ENCODE data around the gene TFDP2.
A peak's percentile ranks its signal among the peaks of the same experiment; 100 is the strongest.
"Not testable (repeated sequence)": the region's sequence is repeated elsewhere in the genome, so short reads cannot be mapped to it uniquely, and the experiment has no call there.

The TFDP2 gene

DNA sequence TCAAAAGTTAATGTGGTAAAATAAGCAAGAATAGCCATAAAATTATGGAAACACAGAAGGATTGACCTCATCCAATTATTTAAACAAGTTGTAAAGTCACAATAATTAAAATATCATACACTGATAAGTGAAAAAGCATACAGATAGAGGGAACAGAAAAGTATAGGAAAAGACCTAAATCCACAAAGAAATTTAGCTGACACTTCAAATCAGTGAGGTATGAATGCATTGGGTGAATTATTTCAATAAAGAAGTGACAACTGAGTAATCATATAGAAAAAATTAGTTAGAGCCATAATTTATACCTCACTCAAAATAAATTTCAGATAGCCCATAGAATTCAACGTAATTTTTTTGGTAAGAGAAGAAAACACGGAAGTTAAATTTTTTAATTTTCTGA is 25.1 kb downstream of the TFDP2 start:
- DNase-seq: no peak

DNA sequence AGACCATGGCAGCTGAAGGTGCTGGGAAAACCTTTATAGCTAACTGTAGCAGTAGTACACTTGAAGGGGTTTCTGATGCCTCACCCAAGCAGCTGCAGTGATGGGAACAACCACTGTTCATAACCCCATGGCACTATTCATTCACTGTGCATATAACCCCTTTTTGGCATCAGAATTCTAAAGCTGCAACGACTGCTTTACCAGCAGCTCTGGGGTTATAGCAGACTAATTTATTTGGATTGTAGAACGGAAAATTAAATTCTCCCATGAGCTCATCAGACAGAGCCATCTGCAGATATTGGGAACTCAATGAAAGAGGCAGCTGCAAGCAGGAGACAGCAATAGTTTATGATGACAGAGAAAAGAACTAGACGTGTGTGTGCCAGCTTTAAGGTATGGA is 28.6 kb downstream of the TFDP2 start:
- no peak for DNase-seq

DNA sequence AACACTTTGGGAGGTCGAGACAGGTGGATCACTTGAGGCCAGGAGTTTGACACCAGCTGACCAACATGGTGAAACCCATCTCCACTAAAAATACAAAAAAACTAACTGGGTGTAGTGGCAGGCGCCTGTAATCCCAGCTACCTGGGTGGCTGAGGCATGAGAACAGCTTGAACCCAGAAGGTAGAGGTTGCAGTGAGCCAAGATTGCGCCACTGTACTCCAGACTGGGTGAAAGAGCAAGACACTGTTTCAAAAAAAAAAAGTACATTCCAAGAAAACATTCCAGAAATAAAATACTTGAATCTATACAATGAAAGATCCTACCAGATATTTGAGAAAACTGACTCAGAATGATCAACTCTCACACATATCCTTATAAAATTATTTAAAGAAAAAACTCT is 30.4 kb downstream of the TFDP2 start:
- DNase-seq: no peak

DNA sequence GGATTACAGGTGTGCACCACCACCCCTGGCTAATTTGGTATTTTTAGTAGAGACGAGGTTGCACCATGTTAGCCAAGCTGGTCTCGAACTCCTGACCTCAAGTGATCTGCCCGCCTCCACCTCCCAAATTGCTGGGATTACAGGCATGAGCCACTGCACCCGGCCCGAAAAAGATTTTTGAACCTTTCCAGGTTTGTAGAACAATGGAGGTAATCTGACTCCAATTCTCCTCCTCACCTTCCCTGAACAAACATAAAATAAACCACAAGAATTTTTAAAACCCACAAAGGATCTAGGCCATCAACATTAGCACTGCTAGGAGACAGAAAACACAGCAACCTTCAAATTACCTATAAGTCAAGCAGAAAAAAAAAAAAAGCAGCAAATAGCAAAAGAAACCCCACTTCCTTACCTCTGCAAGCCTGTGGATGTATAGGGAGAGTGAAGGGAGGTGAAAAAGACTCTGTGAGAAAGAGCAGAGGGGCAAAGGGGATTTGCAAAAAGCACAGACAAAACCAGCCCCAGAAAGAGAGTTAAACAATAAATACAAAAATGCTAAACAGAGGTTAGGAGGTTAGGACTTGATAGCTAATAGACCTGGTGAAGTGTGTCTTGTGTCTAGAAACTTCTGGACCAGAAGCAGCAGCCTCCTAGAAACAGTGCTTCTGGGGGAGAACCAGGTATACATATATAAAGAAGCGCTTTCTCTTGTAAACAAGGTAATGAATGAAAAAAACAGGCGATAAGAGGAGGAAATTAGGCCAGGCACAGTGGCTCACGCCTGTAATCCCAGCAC is 32.1 kb downstream of the TFDP2 start:
- no peak for DNase-seq

DNA sequence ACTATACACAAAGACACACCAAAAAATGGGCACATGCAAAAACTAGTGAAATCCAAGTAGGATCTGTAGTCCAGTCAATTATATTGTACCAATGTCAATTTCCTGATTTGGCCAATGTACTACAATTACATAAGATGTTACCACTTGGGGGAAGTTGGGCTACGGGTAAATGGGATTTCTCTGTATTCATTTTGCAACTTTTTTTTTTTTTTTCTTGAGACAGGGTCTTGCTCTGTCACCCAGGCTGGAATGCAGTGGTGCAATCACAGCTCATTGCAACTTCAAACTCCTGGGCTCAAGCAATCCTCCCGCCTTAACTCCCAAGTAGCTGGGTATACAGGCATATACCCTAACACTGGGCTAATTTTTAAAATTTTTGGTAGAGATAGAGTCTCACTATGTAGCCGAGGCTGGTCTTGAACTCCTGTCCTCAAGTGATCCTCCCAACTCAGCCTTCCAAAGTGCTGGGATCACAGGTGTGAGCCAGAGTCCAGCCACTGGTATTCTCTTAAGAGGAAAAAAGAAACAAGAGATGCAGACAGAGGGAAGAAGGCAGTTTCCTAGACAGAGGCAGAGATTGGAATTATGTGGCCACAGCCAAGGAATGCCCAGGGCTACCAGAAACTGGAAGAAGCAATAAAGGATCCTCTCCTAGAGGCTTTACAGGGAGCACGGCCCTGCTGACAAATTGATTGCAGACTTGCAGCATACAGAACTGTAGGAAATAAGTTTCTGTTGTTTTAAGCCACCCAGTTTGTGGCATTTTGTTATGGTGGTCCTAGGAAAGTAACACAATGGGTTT is 33.3 kb downstream of the TFDP2 start:
- peak; percentile 18 to 50 (median 40) for DNase-seq

DNA sequence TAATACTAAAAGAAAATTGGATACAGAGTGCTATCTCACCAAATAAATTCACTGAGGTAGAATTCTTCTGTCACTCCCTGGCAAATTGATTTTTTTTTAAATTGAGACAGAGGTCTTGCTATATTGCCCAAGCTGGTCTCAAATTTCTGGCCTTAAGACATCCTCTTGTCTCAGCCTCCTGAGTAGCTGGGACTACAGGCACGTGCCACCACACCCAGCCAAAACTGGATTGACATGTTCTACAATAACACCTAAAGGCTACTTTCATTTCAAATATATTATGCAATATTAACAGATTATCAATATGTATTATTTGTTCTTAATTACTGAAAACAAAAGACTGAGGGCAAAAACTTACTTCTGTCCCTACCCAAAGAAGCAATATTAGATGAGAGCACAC is 36.7 kb downstream of the TFDP2 start:
- no peak for DNase-seq

DNA sequence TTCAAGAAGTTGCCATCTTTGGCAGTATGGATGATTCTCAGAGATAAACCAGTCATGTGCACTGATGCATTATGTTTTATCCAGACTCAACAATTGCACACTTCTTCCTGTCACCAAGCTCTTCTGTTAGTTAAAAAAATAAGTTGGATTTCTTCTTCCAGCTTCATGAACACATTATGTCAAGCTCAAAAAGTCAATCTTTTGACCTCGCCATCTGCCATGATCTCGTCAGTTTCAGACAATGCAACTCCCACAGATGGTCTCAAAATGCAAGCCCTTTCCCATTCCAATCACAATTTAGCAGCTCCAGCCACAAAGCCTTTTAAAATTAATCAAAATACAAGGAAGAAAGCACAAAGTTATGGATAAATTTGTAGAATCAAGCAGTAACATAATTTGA is 42.8 kb downstream of the TFDP2 start:
- no peak for DNase-seq

DNA sequence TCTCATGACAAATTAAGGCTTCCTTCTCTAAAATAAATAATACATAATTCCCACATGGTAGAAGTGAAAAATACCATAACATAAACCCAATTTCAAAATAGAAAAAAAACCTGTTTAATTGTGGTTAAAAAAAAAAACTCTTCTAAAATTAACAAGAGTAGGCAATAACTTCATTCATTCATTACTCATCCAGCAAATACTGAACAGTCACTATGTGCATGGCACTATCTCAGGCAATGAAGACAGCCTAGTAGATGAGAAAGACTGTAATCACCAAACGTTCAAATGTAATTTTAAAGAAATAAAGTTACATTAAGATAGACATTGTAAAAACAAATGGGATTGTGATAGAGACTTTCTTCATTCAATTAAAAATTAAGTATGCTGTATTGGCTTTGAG is 43.4 kb downstream of the TFDP2 start:
- DNase-seq: no peak

DNA sequence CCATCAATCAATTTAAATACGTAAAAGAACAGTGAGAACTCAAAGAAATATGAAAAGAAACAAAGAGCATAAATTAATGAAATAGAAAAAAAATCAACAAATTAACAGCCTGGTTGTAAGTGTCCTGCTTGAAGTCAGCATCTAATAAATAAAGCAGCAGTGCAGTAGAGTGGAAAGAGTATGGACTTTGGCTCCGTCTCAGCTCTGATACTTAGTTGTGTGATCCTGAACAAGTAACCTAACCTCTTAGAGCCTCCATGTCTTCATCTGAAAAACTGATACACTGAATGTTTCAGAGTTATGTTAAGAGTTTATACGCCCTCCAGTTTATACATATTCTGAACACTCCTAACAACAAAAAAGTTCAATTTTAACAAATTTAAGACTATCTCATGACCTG is 44.6 kb downstream of the TFDP2 start:
- no peak for DNase-seq

DNA sequence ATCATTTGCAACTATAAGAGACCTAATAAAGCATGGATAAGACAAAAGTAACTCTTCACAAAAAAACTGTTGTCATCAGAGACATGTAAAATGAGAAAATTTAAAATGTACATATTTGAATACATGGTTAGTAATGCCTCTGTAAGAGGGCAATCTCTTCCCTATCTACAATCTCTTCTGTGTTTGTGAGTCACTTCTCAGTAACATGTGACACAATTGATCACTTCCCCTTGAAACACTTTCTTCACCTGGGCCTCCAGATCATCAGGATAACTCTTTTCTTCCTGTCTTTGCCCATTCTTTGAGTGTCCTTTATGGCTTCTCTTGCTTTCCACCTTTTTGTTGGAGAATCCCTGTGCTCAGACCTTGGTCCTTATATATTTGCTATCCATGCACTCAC is 50.4 kb downstream of the TFDP2 start:
- peak in 1 of 3 donors; percentile 14 for DNase-seq

DNA sequence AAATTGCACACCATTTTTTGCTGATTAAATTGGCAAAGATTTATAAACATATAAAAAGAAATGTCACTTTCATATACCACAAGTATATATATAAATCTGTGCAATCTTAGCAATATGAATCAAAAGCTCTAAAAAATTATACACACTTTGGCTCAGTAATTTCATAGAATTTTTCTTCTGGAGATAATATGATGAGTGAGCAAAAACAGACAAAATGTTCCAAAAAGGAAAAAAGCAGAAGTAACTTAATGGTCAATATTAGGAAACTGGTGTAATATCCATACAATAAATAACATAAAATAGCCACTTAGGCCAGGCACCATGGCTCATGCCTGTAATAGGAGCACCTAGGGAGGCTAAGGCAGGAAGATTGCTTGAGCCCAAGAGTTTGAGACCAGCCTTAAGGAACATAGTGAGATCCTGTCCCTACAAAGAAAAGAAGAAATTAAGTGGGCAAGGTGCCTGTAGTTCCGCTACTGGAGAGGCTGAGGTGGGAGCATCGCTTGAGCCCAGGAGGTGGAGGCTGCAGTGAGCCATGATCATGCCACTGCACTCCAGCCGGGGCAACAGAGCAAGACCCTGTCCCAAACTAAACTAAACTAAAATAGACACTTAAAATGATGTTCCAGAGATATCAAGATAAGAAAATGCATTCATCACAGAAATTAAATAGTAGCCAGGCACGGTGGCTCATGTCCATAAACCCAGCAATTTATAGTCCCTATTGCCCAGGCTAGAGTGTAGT is 52.1 kb downstream of the TFDP2 start:
- no peak for DNase-seq

DNA sequence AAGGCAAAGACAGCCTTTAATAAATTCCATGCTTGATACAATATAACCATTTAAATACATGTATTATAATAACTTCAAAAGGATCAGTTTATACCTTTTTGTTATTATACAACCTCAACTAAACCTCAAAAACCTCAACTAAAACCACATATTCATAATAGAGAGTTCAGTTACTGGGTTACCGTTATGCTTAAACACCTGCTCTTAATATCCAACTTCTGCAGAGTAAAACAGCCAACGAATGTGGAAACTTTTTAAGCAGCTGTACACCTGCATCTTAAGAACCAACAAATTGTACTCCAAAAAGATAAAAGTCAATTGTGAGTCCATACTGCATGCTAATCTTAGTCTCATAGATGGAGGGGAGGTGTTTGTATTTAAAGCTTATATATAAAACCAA is 53.5 kb downstream of the TFDP2 start:
- no peak for DNase-seq

DNA sequence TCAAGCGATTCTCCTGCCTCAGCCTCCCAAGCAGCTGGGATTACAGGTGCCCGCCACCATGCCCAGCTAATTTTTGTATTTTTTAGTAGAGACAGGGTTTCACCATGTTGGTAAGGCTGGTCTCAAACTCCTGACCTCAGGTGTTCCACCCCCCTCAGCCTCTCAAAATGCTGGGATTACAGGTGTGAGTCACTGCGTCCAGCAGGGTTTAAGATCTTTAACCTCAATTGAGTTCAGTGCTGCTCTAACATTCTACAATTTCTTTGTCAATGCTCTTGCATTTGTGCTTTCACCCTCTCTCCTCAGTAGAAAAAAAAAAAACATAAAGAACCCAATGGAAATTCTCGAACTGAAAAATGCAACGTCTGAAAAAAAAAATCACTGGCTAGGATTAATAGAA is 60.4 kb downstream of the TFDP2 start:
- DNase-seq: not testable (repeated sequence)

DNA sequence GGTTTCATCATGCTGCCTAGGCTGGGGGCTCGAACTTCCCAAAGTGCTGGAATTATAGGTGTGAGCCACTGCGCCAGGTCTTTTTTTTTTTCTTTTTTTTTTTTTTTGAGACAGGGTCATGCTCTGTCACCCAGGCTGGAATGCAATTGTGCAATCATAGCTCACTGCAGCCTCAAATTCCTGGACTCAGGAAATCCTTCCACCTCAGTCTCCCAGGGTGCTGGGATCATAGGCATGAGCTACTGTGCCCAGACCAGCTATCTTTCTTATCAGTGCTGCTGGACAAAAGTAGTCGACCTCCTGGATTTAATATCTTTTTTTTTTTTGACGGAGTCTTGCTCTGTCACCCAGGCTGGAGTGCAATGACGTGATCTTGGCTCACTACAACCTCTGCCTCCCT is 60.8 kb downstream of the TFDP2 start:
- DNase-seq: no peak

DNA sequence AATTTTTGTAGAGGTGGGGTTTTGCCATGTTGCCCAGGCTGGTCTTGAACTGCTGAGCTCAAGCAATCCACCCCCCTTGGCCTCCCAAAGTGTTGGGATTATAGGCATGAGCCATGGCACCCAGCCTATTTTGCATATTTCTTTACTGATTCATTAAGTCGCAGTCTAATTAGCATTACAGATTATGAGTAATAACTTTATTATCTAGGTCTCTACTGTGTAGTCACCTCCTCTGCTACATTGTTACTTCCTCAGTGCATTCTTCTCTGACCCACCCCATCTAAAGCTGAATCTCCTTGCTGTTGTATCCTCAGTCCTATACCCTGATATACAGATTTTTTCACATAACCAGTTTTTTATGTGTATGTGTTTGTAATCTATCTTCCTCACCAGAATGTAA is 61.7 kb downstream of the TFDP2 start:
- no peak for DNase-seq

DNA sequence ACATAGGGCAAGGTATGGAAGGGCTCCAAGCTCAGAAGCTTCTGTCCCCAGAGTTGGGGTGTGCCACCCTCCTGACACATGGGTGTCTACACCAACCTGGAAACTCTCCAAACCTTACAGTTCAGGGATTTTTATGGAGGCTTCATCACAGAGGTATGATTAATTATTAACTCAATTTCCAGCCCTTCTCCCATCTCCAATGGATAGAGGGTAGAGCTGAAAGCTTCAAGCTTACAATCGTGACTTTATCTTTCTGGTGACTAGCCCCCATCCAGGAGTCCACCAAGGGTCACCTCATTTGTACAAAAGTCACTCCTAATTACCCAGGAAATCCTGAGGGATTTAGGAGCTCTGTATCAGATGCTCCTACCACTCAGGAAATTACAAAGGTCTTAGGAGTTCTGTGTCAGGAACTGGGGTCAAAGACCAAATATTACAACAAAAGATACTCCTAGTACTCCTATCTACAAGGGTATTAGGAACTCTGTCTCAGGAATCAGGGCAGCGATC is 62.7 kb downstream of the TFDP2 start:
- no peak for DNase-seq

DNA sequence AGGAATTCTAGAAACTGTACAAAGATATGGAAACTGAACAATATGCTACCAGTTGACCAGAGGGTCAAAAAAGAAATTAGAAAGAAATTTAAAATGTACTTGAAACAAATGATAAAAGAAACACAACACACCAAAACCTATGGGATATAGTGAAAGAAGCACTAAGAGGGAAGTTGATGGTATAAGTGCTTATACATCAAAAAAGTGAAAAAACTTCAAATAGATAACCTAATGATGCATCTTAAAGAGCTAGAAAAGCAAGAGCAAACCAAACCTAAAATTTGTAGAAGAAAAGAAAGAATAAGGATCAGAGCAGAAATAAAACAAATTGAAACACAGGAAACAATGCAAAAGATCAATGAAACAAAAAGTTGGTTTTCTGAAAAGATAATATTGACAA is 68.2 kb downstream of the TFDP2 start:
- no peak for DNase-seq

DNA sequence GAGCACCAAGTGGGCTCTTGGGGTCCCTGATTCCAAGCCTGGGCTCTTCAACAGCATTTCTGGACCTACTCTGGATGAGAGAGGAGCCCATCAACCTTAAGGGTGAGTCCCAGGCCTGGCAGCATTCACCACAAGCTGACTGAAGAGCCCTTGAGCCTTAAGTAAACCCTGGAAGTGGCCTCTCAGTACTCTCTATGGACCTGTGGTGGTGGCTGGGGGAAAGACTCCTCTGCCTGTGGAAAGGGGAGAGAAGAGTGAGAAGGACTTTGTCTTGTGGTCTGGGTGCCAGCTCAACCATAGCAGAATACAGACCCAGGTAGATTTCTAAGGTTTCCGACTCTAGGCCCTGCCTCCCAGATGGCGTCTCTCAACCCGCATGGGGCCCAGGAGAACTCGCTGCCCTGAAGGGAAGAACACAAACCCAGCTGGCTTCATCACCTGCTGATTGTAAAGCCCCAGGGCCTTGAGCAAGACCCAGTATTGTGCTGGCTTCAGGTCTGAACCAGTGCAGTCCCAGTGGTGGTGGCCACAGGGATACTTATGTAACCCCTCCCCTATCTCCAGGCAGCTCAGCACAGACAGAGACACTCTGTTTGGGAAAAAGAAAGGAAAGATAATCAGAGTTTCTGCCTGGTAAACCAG is 71.4 kb downstream of the TFDP2 start:
- no peak for DNase-seq

DNA sequence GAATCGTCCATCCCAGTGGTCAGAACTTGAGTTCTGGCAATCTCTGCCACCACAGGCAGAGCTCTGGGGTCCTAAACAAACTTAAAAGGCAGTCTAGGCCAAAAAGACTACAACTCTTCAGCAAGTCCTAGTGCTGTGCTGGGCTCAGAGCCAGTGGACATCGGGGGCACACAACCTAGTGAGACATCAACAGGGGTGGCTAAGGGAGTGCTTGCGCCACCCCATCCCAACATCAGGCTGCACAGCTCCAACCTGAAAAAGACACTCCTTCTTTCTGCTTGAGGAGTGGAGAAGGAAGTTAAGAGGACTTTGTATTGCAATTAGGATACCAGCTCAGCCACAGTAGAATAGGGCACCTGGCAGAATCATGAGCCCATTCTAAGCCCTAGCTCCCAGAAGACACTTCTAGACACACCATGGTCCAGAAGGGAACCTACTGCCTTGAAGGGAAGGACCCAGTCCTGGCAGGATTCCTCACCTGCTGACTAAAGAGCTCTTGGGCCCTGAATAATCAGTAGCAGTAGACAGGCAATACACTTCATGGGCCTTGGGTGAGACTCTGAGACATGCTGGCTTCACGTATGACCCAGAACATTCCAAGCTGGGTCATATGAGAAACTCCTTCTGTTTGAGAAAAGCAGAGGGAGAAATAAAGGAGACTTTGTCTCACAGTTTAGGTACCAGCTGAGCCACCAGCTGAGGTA is 72.0 kb downstream of the TFDP2 start:
- DNase-seq: no peak

DNA sequence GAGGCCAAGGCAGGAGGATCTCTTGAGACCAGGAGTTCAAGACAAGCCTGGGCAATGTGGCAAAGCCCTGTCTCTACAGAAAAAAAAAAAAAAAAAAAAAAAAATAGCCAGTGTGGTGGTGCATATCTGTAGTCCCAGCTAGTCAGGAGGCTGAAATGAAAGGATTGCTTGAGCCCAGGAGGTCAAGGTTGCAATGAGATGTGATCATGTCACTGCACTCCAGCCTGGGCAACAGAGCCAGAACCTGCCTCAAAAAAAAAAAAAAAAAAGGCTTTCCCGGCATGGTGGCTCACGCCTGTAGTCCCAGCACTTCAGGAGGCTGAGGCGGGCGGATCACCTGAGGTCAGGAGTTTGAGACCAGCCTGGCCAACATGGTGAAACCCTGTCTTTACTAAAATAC is 73.7 kb downstream of the TFDP2 start:
- DNase-seq: not testable (repeated sequence)

DNA sequence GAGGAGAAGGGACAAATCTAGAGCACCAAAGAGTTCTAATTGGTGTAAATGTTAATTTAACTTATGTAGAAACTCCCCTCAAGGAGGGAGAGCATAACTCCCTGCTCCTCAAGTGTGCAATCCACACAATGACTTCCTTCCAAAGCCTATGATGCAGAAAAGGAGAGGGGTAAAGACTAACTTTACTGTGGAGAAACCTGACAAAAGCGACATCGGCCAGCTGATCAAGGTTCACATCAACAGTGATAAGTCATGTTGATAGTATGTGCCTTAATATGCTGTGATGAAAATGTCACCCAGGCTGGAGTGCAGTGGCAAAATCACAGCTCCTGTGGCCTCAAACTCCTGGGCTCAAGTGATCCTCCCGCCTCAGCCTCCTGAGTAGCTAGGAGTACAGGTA is 76.5 kb downstream of the TFDP2 start:
- DNase-seq: no peak

DNA sequence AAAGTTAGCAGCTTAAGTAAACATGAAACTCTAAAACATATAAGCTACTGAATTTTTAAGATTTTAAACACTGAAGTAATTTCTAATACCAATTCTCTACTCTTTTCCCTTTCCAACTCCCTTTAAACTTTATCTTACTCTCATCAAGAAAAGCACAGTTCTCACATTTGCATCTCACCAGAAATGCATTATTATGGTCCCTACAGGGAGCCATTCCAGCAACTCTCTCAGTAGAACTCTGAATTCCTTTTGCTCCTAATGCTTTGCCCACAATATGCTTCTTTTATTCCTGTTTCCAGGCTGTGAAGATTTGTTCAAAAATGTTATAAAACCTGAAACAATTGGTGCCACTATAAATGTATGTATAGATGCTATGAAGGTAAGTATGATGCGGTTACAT is 83.4 kb downstream of the TFDP2 start:
- no peak for DNase-seq

Measured in suppressor macrophage treated with lipopolysaccharide for 1 hour (primary cell).